ENCODE results near the gene SMPDL3B.

SMPDL3B gene

GRCh38 chr1:27934818-27935549 is at the start of gene SMPDL3B:
Gene SMPDL3B, plus strand, starts transcription at chr1:27935000. Its CDS starts 184 bp downstream, at chr1:27935184.
- peak; percentile 86 for DNase-seq (ENCODE audit: low read depth, low spot score)

- no peak for DNase-seq (ENCODE audit: low read depth, low spot score)
These were observed 49.7 kb upstream of the SMPDL3B start for GRCh38 chr1:27885114-27885528.

- no peak for DNase-seq (ENCODE audit: low read depth, low spot score)
These were observed 49.0 kb upstream of the SMPDL3B start for GRCh38 chr1:27885621-27886352.

GRCh38 chr1:27886353-27886679 is 48.5 kb upstream of the SMPDL3B start:
- DNase-seq (ENCODE audit: low read depth, low spot score) = no peak

- DNase-seq (ENCODE audit: low read depth, low spot score) = no peak
These were observed 48.1 kb upstream of the SMPDL3B start for GRCh38 chr1:27886744-27887143.

- DNase-seq (ENCODE audit: low read depth, low spot score) = no peak
These were observed 47.4 kb upstream of the SMPDL3B start for GRCh38 chr1:27887215-27888021.

GRCh38 chr1:27889506-27889905 is 45.3 kb upstream of the SMPDL3B start:
- no peak for DNase-seq (ENCODE audit: low read depth, low spot score)

GRCh38 chr1:27891196-27891889 is 43.5 kb upstream of the SMPDL3B start:
- no peak for DNase-seq (ENCODE audit: low read depth, low spot score)

GRCh38 chr1:27894521-27894920 is 40.3 kb upstream of the SMPDL3B start:
- no peak for DNase-seq (ENCODE audit: low read depth, low spot score)

- no peak for DNase-seq (ENCODE audit: low read depth, low spot score)
These were observed 28.0 kb upstream of the SMPDL3B start for GRCh38 chr1:27906759-27907158.

- no peak for DNase-seq (ENCODE audit: low read depth, low spot score)
These were observed 22.4 kb upstream of the SMPDL3B start for GRCh38 chr1:27912429-27912828.

- no peak for DNase-seq (ENCODE audit: low read depth, low spot score)
These were observed 19.7 kb upstream of the SMPDL3B start for GRCh38 chr1:27915082-27915575.

GRCh38 chr1:27922272-27922671 is 12.5 kb upstream of the SMPDL3B start:
- no peak for DNase-seq (ENCODE audit: low read depth, low spot score)

- no peak for DNase-seq (ENCODE audit: low read depth, low spot score)
These were observed 6.4 kb upstream of the SMPDL3B start for GRCh38 chr1:27928216-27928954.

GRCh38 chr1:27931184-27931583 is 3.6 kb upstream of the SMPDL3B start:
- DNase-seq (ENCODE audit: low read depth, low spot score) = no peak

- no peak for DNase-seq (ENCODE audit: low read depth, low spot score)
These were observed 3.0 kb upstream of the SMPDL3B start for GRCh38 chr1:27931759-27932158.

- DNase-seq (ENCODE audit: low read depth, low spot score) = no peak
These were observed 921 bp downstream of the SMPDL3B start for GRCh38 chr1:27935721-27936120.

- DNase-seq (ENCODE audit: low read depth, low spot score) = no peak
These were observed 1.6 kb downstream of the SMPDL3B start for GRCh38 chr1:27936370-27936769.

GRCh38 chr1:27937524-27937836 is 2.7 kb downstream of the SMPDL3B start:
- no peak for DNase-seq (ENCODE audit: low read depth, low spot score)

- DNase-seq (ENCODE audit: low read depth, low spot score) = no peak
These were observed 3.7 kb downstream of the SMPDL3B start for GRCh38 chr1:27938488-27938887.

GRCh38 chr1:27940297-27940696 is 5.5 kb downstream of the SMPDL3B start:
- no peak for DNase-seq (ENCODE audit: low read depth, low spot score)

Data from iPS DF 19.7 (cell line).